GM18517 (cell line): ENCODE measurements around the gene FIP1L1.

Experiments used
- ATAC-seq: cut with Tn5 transposase; IDR thresholded peaks from one replicate; pipeline ENCODE4 v1.9.1; 2021; ENCODE audit warnings: mild to moderate bottlenecking, moderate library complexity; ENCODE audit not compliant: unreplicated experiment

The FIP1L1 gene

DNA sequence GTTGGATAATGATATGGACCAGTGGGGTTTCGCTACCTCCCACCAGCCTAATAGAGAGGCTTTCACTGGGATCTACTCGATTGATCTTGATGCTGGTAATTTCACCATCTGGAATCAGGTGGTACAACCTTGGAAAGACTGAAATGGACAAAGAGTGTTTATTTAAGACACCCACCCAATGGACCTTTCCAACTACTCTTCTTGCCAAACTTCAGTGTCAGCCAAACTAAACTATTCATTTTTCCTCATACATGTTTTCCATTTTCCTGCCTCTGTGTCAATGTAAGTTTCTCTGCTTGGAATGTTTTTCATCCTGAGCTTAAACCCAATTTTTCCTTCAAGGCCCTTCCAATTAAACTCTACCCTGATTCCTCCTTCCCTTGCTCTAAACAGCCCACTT is 121.3 kb downstream of the FIP1L1 start:
- no peak for ATAC-seq

DNA sequence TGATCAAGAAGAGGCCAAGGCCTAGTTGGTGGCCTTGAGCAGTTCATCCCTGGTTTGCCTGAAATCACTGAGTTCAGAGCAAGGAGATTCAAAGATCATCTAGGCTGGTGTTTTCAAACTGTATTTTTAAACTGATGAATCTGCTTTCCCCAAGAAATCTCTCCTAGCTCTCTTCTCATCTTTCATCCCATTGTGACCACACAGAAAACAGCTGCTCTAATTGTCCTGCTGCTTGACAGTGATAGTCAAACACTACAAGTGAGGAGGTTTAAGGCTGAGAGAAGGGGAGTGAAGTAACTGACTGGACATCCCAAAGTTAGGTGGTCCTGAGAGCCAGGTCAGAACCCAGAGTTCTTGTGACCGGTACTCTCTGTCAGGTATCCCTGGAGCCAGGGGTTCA is 122.3 kb downstream of the FIP1L1 start:
- no peak for ATAC-seq

DNA sequence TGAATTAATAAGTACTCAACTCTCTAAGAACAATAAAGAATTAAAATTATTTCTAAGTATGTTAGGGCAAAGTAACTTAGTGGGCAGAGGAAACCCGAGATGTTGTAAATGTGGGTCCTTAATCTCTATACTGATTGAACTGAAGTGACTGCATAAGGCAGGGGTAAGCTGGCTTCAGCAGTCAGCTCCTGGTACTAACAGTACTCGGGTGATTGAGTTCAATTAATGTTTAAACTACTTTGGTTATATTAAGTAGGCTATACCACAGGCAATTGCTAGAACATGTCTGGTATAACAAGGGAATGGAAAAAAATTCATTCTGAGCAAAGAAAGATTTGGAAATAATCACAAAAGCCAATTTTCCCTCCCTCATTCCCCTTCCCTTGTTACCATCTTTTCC is 123.1 kb downstream of the FIP1L1 start:
- no peak for ATAC-seq

DNA sequence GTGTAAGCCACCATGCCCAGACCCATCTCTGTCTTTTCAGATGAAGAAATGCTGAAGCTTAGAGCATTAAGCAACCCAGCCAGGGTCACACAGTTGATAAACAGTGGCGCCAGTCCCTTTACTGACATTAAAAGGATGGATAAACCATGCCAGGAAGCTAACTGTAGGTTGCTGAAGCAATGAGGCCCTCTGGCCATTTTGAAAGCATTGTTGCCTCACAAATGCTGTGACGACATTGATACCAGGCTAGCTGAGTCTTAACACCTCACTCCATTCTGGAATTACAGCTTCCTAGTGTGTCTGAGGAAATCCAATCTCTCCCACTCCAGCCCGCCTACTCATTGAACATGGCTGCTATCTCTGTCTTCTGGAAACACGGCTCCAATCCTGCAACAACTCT is 124.1 kb downstream of the FIP1L1 start:
- ATAC-seq: no peak

DNA sequence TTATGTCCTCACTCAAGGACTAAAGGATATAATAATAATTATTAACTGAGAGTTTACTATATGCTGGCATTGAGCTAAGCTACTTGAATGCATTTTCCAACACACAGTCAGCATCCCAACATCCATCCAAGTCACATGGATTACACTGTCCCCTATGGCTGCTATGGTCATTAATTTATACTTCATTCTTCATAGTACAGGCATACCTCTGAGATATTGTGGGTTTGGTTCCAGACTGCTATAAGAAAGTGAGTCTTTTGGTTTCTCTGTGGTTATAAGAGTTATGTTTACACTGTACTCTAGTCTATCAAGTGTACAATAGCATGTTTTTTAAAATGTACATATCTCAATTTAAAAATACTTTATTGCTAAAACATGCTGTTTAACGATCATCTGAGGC is 124.7 kb downstream of the FIP1L1 start:
- ATAC-seq: no peak

DNA sequence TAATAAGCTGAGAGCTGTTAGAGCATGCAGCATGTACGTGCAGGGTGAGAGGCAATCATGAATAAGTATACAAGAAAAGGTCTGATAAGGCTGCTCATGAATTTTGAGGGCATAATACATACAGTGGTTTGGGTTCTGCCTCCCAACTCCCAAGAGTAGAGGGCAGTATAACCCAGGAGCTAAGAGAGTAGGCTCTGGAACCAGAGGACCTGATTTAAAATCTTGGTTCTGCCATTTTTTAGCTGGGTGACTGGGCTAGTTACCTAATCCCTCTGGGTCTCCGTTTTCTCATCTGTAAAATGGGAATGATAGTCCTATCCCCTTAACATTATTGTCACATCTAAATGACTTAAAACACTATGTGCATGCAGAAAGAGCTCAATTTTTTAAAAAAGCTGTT is 128.5 kb downstream of the FIP1L1 start:
- ATAC-seq: no peak

DNA sequence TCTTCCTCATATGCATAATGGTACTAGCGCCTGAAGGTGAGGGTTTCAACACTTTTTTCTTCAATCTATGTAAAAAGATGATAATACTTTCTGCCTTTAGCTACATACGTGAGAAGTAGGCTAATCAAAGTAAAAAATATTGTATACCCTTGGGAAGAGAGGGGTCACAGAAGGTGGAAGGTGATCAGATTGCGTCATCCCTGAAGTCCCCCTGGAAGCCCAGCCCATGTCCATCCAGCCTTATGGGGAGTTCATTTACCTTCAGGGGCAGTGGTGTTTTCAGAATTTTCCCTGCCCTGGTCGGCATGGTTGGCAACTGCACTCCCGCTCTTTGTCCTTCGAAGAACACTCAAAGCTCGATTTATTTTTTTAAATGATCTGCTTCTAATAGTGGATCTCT is 129.6 kb downstream of the FIP1L1 start:
- no peak for ATAC-seq

DNA sequence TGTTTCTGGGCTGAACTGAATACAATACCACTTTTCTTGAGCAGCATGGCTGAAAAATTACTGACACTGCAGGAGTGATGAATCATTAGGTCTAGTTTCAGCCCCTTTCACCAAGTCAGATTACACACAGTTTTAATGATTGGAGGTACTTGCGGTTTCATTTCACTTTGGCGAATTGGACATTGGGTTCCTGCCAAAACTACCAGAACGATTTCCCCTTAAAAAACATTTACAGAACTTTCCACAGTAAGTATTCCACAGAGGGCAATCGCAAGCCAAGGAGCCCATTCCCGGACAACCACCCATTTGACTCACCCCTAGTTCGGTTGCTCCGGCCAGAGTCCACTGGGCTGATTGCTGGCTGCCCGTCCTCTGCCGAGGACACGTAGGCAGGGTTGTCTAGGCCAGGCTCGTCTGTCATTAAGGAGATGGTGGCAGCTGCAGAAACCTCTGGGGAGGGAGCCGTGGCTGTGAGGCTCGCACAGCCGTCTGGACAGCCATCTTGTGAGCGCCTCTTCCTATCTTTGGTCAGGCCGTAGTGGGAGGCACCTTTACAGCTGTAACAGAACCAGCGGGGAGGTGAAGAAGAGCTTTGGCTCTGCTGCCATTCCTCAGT is 130.3 kb downstream of the FIP1L1 start:
- ATAC-seq: no peak

DNA sequence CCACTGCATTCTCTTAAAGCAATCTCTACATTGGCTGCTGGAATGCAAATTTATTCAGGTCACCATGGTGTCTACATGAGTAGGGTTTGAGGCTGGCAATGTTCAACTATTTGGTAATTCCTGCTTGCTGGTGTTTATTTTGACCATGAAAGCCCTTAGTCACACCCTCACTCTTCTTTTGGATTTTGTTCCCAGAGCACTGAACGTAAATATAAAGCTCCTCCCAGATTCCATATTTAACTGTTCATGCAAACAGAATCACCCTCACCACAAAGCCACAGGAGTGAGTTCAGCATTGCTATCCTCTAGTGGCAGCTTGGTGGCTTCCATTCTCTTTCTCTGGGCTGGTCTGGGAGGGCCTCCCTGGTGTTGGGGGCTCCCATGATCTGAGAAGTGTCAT is 131.0 kb downstream of the FIP1L1 start:
- ATAC-seq: no peak

DNA sequence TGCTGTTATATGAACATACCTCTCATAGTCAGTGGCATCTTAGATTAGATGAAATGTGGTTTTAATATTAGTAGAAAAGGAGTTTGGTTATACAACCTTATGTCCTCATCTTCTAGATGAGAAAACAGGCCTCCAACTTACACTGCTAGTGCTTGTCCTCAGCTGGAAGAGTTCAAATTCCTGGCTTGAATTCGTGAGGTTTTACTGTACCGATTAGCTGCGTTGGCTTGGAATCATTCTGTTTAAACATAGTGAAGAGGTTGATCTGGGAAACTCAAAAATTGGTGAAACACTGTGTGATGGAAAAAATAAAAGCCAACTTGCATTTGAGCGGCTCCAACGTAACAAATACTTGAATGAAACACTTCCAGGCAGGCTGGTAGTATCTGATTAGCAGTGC is 132.9 kb downstream of the FIP1L1 start:
- no peak for ATAC-seq
